ENCODE measurements around the gene PADI4.

PADI4 gene

GRCh38 chr1:17363771-17364170 is 55.8 kb downstream of the PADI4 start:
- no peak for TF ChIP-seq CTCF (conservative IDR thresholded peaks at IDR 0.05; ENCODE audit: low read depth)
- DNase-seq (ENCODE audit: low spot score), result no peak
- POLR2A ChIA-PET (ENCODE audit: low non-redundant PET), result no interaction called here
- H3K27ac ChIP-seq, result no peak overlapping the region
- CTCF ChIA-PET, result no interaction called here

- no peak overlapping the region; the same call in 1 of the 2 replicates for H3K27ac ChIP-seq
- CTCF ChIA-PET, result no interaction called here
- TF ChIP-seq CTCF (conservative IDR thresholded peaks at IDR 0.05; ENCODE audit: low read depth), result no peak
- DNase-seq (ENCODE audit: low spot score), result no peak
- POLR2A ChIA-PET (ENCODE audit: low non-redundant PET), result no interaction called here
These were observed 57.3 kb downstream of the PADI4 start for GRCh38 chr1:17365293-17365692.

DNA sequence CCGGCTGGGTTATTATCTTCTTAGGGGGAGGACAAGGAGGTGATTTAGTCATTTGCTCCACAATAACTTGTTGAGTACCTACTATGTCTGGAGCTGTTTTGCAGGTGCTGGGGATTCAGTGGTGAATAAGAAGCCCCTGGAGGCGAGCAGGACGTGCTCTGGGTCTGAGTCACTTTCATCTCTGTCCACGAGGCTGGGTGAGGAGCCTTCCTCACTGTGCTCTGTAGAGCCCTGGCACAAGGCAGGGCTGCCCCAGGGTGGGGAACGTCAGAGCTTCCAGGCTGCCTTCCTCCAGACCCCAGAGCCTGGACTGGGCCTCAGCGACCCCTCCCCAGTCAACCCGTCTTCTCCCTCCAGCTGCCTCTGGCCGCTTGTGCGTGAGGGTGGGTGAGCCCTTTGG is 61.5 kb downstream of the PADI4 start:
- TF ChIP-seq CTCF (conservative IDR thresholded peaks at IDR 0.05; ENCODE audit: low read depth), result no peak
- ChIA-PET CTCF (interaction anchor here (0.6 to 0.8 kb wide), 2 partner anchors 37 to 96 kb away, joined by 3 to 4 read pairs; no protein-coding TSS in a partner anchor), POLR2A (ENCODE audit: low non-redundant PET) (no interaction called here)
- peak; percentile 89 for DNase-seq (ENCODE audit: low spot score)
- peak overlapping the region; percentile 68 for H3K27ac ChIP-seq

DNA sequence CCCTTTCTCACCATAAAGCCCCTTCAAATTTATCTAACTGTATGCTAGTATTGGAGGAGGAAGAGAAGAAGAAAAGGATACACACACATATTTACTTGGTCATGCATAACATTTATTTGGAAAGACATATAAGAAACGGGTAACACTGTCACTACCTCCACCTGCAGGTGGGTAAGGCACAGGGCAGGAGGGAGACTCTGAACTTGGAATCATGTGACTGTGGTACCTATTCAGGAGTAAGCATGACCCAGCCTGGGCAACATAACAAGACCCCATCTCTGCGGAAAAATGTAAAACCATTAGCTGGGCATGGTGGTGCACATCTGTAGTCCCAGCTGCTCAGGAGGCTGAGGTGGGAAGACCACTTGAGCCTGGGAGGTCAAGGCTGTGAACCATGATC is 62.6 kb downstream of the PADI4 start:
- TF ChIP-seq CTCF (conservative IDR thresholded peaks at IDR 0.05; ENCODE audit: low read depth), result no peak; the same call in 1 of the 2 replicates
- peak; percentile 62 for DNase-seq (ENCODE audit: low spot score)
- ChIA-PET POLR2A (ENCODE audit: low non-redundant PET) (no interaction called here), CTCF (interaction anchor here (0.5 to 1.3 kb wide), 3 partner anchors 20 to 1622 kb away, joined by 3 read pairs; no protein-coding TSS in a partner anchor)
- H3K27ac ChIP-seq, result no peak overlapping the region

- CTCF ChIA-PET, result interaction anchor here (0.6 to 1.3 kb wide), 3 partner anchors 21 to 146 kb away, joined by 3 to 4 read pairs (median 3); no protein-coding TSS in a partner anchor
- POLR2A ChIA-PET (ENCODE audit: low non-redundant PET), result no interaction called here
- no peak for TF ChIP-seq CTCF (conservative IDR thresholded peaks at IDR 0.05; ENCODE audit: low read depth)
- H3K27ac ChIP-seq, result peak within 1 kb of the TSS; percentile 5; the same call in 1 of the 2 replicates
- no peak for DNase-seq (ENCODE audit: low spot score)
These were observed 63.9 kb downstream of the PADI4 start, which contains the start of gene PADI6 for GRCh38 chr1:17371896-17372295. TSS of gene PADI6 (plus strand) at chr1:17372196. CDS start at chr1:17372246, 50 bp downstream.

GRCh38 chr1:17372955-17373354 is 65.0 kb downstream of the PADI4 start:
- ChIA-PET POLR2A (ENCODE audit: low non-redundant PET) (no interaction called here), CTCF (interaction anchor here (0.7 kb wide), 1 partner anchor 8 kb away, joined by 3 read pairs; no protein-coding TSS in a partner anchor)
- no peak overlapping the region for H3K27ac ChIP-seq
- no peak for DNase-seq (ENCODE audit: low spot score)
- no peak for TF ChIP-seq CTCF (conservative IDR thresholded peaks at IDR 0.05; ENCODE audit: low read depth)
